ENCODE results near the gene ZBTB16. TPM values are rescaled to one million over a fixed set of nuclear protein-coding genes. Genes with fewer than 3 reads are reported as not detected.

The ZBTB16 gene
- total RNA-seq, 1 donor from 2014 or later = 0.53 TPM

DNA sequence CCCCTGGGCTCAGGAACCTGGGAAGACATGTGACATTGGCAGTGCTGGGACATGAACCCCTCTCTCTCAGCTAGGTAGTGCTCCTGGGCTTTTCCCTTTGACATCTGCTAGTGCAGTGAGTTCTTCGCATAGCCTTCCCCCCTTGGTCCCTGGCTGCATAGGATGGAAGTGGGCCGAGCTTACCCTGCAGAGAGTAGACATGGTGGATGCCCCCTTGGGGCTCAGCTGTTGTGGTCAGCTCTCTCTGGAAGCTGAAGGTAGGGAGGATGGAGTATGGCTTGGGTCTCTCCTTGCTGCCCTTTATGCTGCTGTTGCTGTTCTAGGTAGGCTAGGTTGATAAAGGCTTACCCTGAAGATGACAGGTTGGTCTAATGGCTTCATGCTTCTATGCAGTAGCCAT is 92.1 kb downstream of the ZBTB16 start:
- DNase-seq (ENCODE audit: low read depth) = no peak

DNA sequence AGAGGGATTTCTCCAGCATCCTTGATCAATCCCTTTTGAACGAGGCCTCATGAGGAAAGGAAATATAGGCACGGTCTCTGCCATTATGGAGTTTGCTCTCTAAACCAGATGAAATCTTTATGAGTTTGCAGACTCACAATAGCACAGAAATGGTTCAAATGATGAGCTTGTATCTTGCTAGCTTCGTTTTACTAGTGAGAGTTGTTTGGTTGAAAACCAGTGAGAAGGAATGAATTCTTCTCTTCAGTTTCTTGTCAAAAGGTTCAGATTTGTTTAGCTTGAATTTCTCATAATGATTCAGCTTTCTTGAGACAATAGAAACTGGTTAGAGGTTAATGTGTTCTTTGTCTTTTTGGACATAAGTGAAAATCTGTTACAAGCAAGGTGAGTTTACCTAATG is 92.7 kb downstream of the ZBTB16 start:
- DNase-seq (ENCODE audit: low read depth) = no peak

DNA sequence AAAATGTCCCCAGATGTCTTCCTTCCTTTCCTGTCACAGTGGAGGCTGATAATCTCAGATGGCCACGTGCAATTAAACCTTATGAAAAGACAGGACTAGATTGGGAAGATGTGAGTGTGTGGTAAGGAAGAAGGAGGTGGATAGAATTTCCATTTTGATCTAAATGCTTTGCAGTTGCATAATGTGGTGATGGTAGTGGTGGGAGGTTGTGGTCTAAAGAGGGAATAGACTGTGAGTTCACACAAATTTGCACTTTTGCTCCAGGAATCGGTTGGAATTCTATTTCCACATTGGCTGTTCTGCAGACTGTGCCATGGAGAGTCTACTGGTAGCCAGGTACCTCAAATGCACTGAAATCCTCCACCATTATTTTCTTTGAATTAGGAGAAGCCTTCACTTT is 93.3 kb downstream of the ZBTB16 start:
- no peak for DNase-seq (ENCODE audit: low read depth)

DNA sequence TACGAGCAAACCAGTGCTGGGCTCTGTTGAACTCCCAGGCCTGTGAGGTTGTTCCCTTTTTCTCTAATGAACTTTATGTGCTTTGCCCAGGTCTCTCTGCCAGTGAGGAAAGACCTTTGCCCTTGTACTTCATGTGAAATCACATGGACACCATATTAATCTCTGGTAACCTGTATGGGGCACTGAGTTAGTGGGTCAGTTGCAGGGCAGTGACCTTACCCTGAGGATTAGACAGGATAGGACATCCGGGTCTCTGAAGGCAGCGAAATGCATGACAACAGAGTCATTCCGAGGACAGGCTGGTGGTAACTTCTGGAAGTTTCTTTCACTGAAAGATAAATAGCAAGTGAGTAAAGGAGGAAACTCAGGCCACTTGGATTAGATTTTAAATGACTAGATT is 93.7 kb downstream of the ZBTB16 start:
- DNase-seq (ENCODE audit: low read depth) = no peak

DNA sequence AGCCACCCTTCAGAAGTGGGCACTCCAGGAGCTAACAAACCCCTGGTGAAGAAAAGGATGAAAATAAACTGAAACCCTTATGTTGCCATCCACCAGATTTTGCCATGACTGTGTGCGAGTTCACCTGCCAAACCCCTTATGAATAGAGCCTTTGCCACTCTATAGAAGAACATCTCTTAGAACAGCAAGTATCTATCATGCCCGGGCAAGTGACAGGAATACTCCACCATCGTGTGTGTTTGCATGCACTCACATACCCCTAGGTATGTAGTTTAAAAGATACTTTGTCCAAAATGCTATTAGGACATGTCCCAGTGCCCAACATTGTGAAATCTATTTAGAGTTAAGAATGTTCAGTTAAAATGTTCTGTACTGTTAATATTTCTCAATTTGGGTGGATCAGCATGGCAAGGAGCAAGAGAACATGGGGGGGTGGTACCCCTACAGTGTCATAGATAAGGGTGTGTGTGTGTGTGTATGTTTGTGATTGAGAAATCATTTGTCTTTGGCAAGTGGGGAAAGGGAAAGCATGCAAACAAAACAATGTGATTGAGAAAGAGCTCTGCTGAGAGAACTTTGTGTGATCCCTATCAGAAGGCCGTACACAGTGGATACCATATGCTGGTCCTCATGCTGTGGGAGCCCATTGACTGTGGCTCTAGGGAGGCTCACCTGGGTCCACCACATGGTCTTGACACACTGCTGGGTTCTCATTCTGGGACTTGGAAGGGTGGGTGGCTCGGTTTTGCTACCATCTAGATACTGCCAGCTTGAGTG is 94.9 kb downstream of the ZBTB16 start:
- DNase-seq (ENCODE audit: low read depth) = no peak

DNA sequence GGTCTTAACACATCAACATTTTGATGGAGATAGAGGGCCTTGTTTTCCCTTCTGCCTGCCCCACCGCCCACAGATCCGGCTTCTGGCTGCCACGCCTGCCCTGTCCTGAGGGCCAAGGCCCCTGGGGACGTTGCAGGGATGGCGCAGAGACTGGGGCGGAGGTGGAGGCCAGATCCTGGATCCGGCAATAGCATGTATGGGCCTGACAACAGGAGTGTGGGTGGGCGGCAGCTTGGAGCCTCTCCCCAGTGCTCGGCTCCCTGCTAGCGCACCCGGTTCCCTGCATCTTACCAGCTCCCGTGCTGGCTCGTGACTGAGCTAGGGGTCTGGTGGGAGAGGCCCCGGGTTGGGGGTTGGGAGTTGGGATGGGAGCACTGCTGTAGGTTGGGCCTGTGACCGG is 95.6 kb downstream of the ZBTB16 start:
- DNase-seq (ENCODE audit: low read depth) = no peak

DNA sequence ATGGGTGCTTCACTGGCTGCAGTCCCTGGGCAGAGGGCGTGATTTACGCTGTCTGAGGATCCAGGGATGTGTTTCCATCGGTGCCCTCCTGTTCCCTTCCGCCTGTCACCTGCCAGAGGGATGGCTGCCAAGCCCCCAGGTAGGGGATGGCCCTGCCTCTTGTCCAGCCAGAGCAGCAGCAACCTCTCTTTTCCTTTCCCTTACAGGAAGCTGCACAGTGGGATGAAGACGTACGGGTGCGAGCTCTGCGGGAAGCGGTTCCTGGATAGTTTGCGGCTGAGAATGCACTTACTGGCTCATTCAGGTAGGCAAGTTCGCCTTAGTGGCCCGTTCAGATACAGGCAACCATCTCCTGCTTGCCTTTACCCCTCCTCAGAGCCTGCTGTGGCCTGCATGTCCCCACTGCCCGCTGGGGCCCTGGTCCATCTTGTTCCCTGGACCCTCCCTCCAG is 96.6 kb downstream of the ZBTB16 start:
- no peak for DNase-seq (ENCODE audit: low read depth)

DNA sequence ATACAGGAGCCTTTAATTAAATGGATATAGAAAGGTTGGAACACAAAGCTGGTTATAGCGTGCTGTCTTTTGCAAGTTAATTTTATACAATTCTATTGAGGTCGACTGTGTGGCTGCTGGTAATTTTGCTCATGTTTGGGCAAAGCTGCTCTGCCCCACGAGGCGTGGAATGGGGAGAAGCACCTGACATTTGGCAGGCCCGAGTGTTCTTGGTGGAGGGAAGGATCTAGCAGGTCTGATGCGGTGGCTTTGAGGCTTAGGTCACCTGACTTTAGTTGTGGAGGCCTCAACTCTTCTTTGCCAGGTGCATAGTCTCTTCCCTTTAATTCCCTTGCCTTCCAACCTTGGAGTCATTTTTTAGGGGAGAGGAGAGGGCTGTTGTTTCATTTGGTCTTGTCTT is 97.3 kb downstream of the ZBTB16 start:
- no peak for DNase-seq (ENCODE audit: low read depth)

DNA sequence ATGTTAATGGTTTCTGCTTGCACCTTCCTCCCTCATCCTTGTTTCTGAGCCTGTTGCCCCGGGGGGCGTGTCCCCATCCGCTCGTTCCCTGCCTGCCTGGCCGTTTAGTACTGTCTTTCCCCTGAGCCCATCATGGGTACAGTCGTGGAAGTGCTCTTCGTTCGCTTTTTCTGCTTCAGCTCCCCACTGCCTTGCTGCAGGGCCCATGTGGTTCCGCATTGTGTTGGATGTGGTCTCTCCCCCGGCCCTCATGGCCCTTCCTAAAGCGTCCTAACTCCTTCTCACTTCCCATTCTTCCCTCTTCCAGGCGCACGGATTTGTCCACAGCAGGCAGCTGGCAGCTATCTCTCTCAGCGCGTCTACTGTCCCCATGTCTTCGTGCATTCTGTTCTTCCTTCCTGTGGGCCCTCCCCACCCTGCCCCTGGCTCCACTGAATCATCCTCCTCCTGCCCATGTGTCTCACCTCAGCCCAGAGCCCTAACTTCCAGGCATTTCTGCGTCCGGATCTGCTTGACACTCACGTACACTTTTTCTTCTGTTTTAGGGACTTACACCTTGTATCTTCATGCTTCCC is 98.1 kb downstream of the ZBTB16 start:
- DNase-seq (ENCODE audit: low read depth) = no peak

DNA sequence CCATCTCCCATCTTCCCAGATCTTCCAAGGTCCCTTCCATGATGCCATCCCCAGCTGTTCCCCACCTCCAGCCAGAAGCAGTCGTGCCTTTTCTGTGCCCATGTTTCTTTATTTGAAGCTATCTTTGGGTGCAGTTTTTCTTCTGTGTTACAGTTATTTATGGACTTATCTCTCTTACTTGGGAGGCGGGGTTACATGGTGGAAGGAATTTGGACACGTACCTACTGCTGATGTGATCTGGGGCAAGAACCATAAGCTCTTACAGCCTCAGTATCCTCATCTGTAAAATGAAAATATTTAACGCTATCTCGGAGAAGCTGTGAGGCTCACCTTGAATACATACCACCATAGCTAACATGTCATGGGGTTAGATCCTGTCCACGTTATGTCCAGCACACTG is 98.9 kb downstream of the ZBTB16 start:
- DNase-seq (ENCODE audit: low read depth) = no peak

DNA sequence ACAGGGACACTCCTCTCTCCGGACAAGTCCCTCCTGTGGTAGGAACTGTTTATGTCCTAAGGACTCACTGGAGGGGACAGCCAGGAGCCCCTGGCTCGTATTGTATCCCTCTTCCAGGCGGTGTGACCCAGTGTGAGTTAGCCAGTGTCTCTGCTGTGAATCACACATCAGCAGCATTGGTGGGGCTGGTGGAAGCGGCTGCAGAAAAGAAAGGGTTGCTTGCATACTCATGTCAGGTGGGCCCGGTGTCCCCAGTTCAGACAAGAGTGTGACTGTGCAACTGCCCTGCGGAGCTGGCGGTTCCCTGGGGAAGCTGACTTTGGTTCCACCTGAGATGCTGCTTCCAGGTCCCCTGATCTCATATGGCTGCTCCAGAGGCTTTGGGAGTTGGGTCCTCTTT is 99.4 kb downstream of the ZBTB16 start:
- DNase-seq (ENCODE audit: low read depth) = no peak

DNA sequence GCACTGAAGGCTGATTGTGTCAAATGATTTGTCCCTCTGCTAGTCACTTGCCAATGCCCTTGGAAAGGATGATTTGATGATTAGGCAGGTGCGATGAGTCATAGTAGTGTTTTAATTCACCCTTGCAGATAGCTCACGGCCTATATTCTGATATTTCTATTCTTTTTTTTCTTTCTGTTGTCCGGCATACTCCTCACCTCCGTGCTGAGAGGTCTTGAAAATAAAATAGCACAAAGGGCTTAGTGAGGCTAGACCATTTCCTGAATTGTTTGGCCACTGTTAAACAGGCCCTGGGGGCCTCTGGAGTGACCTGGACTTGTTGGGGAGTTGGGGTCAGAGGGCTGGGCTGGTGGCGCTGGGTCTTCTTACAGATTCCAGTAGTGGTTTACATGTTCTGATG is 99.8 kb downstream of the ZBTB16 start:
- DNase-seq (ENCODE audit: low read depth) = no peak

DNA sequence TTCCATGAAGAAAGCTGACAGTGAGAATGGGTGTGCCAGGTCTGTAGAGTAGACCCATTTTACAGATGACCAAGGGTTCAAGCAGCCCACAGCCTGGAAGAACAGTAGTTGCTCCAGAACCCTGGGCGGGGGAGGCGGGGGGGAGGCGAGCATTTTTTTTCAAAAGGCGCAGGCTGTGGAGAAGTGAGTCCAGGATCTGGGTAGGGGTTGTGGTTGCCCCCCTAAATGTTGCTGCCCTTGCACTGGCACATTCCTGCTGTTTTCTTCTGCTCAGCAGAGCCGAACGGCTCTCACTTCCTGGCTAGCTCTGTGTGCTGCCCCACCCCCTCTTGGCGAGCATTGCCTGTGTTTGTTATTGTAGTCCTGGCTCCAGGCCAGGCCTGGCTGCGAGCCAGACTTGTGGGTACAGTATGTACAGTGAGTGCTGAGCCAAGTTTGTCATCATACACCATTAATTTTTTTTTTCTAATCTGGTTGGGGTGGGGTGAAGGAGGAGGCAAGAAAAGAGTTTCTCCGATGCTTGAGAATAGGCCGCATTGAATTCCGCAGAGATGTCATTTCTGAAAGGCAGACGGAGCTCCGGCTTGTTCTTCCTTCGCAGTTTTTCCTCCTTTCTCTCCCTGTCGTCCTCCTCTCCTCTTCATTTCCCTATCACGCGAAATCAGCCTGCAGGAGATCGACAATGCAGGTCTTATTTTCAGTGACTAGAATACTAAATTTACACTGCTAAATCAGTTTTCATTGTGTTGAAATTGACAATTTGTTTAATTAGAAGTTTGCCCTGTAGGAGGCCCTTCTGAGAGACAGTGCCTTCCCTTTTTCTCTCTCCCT is 100.5 kb downstream of the ZBTB16 start:
- DNase-seq (ENCODE audit: low read depth) = peak; percentile 96

DNA sequence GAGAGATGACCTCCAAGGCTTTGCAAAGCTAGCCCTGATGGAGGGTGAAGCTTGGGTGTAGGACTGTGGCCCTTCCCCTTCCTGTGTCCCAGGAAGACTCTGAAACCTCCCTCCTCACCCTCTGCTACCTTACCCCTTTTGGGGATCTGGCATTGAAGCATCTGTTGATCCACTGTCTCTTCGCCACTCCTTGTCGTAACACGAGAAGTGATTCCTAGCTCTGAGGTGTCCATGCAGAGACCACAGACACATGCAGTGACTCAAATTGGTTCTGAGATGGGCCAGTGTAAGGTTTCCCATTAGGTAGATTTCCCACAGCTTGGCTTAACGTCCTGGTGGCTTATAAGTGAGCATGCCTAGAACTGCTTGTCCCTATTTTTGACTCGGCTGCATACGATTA is 101.4 kb downstream of the ZBTB16 start:
- peak; percentile 94 for DNase-seq (ENCODE audit: low read depth)

DNA sequence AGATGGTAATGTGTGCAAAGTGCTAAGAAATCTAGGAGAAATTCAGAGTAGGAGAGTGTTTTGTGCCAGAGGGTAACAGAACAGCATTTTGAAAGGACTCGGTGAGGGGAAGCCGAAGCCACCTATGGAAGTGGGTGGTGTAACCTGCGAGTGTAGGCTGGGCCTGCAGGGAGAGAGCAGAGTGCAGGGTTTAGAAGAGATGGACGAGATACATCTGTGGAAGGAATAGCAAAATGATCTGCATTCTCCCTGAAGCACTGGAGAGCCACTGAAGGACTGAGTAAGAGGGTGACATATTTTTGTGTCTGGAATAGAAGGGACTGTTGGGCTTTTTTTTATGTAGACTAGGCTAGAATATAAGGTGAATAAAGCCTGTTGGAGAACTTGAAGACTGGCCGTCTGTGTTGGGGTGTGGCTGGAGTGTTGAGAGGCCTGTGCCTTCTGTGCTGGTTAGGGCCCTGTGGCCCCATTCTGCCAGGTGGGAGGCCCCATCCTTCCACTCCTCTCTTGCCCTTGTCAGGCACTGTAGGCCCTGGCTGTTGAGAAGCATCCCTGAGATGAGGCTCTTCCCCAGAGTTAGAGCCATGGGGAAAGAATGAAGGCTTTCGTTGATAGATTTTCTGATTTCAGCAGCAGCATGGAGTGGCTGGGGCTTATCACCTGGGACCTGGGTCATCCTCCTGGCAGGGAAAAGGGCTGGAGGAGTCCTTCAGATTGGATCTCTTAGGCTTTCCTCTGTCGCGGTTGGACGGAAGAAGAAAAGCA is 102.2 kb downstream of the ZBTB16 start:
- no peak for DNase-seq (ENCODE audit: low read depth)

DNA sequence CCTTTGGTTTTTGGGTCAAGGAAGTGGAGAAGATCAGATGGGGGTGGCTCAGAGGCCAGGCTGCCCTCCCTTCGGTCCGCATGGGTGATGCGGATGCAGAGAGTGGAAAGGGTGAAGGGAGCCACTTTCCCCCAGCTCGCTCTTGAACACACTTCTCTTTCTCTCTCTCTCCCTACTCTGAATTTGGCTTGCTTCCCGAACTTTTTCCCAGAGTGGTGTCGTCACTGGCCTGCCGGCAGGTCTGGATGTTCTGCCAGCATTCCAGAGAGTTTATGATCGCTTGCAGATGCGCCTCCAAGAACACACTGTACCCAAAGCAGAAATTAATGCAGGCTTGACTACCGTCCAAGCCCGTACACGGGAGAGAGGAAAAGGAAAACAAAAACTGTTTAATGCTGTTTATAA is 103.2 kb downstream of the ZBTB16 start:
- DNase-seq (ENCODE audit: low read depth) = peak; percentile 91

DNA sequence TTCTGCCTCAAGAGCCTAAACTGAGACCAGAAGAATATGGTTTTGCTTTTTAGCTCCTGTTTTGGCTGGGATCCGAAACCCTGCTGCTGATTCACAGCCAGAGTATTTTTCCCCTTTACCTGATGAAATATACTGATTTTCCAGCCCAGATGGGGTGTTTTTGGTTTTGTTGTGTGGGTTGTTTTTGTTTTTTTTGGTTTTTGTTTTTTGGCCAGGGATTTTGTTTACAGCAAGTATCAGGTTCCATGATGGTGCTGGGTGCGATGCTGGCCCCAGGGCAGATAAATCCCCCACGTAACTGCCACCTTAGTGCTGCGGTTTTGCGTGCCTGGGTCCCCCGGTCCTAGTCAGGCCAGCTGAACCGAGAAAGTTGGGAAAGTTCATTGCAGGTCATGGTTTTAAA is 103.7 kb downstream of the ZBTB16 start:
- no peak for DNase-seq (ENCODE audit: low read depth)

DNA sequence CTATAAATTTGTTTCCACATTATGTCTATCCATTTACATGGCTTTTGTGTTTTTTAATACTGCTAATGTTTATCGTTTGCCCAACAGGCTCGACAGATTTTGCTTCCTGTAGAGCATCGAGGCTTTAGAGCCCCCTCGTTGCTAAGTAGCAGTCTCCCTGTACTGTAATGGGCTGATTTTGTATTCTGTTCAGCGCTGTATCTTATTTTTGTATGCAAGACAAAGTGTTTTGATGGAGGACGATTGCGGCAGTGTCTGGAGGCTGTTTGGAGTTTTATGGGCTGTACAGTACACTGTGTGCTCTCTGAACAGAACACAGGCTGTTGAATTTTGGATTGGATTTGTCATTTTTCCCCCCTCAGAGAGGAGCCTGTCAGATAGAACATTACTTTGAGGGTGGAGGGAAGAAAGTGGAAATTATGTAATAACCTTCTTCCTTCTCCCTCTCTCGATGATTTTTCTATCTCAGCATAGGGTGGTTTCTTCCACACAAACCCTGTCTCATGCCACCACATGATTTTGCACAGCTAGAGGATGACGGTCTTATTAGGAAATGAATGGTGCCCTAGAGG is 104.4 kb downstream of the ZBTB16 start:
- no peak for DNase-seq (ENCODE audit: low read depth)

DNA sequence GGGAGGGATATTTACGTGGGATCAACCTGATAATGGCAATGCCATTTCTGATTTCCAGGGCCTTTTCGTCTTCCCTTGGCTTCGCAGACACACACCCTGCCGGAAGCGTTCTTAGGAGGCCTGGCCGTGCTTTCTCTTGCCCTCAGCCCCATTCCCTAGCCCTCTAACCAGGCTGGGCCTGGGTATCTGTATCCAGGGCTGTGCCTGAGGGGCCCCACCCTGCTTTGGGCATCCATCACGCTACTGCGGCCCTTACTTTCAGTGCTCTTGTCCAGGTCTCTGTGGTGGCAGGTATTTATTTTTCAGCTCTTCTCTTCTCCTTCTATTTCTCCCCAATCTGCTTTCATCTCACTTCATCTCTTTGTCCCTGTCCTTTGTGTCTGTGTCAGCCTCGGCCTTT is 105.0 kb downstream of the ZBTB16 start:
- DNase-seq (ENCODE audit: low read depth) = no peak

DNA sequence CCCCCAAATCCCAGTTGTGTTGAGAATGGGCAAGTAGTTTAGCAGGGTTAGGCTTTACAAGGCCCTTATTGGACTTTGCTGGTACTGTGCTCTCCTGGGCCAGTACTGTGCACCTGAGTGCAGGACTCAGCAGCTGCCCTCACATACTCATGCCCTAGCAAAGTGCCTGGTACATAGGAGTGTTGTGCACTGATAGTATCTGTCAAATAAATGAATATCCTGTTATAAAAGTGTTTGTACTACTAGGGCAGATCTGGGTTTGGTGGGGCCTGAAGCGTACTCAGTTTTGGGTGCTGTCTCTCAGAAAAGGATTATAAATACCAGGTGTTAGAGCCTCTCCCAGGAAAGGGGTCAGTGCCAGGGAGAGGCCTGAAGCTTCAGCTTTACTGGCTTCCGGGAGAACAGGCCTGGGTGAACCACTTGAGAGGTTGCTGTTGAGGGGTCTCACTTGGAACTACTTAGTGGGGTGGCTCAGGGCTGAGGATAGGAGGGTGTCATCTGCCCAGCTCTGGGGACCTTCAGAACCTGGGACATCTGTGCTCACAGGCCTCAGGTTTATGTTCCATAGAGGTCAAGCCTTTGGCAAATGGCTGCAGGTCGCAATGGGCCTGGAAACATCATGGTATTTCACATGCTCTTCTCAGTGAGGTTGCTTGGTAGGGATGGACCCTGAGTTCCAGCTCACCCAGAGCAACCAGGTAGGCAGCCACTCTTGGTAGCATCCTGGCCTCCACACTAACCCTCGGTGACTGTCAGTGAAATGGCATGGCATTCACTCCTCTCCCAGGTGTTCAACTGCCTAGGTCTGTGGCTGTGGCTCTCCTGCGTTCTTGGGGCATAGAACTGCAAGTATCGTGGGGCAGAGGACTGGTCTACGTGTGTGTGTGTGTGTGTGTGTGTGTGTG is 106.1 kb downstream of the ZBTB16 start:
- DNase-seq (ENCODE audit: low read depth) = no peak
